GM21360 (cell line): ENCODE data around the gene LCN6.

ENCODE experiments used
- ATAC-seq: cut with Tn5 transposase; IDR thresholded peaks from one replicate; pipeline ENCODE4 v1.9.1; 2021; ENCODE audit warnings: mild to moderate bottlenecking, moderate library complexity; ENCODE audit not compliant: unreplicated experiment

Gene LCN6

GRCh38 chr9:136745389-136746154 is 2.8 kb downstream of the LCN6 start:
- ATAC-seq, result no peak

DNA sequence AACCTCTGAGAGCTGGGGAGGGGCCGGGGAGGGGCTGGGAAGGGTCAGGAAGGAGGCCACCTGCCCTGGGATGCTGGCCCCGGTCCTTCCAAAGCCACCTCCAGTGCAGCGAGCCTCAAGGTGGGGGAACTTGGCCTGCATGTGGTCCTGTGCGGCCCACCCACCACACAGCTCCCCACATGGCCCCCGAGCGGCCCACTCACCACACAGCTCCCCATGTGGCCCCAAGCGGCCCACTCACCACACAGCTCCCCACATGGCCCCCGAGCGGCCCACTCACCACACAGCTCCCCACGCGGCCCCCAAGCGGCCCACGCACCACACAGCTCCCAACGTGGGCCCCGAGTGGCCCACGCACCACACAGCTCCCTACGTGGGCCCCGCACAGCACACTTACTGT is 3.6 kb downstream of the LCN6 start:
- ATAC-seq, result no peak

DNA sequence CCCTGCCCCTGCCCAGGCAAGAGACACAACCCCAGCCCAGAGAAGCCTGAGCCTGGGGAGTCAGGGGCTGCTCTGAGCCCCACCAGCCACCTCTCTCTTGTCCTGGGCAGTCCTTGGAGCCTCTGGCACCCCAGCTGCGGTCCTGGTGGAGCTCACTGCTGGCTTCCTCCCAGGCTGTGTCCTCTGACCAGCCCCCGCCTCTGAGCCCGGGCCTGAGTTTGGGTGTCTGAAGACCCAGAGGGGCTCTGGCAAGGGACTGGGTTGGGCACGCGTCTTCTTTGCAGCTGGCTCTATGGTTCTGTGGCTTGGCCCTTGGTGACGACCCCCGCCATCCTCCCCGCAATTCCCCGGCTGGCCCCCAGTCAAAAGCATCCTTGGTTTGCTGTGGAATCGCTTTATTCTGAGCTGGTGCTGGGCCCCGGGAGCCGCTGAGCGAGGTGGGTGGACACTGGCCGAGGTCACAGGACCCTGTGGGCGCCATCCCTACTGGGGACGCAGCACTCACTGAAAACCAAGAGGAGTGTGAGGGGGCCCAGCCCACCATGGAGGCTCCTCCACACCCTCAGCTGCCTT is 4.6 kb downstream of the LCN6 start:
- ATAC-seq, result no peak

- no peak for ATAC-seq
Measured at GRCh38 chr9:136742591-136743391, 5.5 kb downstream of the LCN6 start, which contains the start of gene LCN10. Gene LCN10, minus strand, starts transcription at chr9:136742940. Its CDS starts 37 bp downstream, at chr9:136742903.

DNA sequence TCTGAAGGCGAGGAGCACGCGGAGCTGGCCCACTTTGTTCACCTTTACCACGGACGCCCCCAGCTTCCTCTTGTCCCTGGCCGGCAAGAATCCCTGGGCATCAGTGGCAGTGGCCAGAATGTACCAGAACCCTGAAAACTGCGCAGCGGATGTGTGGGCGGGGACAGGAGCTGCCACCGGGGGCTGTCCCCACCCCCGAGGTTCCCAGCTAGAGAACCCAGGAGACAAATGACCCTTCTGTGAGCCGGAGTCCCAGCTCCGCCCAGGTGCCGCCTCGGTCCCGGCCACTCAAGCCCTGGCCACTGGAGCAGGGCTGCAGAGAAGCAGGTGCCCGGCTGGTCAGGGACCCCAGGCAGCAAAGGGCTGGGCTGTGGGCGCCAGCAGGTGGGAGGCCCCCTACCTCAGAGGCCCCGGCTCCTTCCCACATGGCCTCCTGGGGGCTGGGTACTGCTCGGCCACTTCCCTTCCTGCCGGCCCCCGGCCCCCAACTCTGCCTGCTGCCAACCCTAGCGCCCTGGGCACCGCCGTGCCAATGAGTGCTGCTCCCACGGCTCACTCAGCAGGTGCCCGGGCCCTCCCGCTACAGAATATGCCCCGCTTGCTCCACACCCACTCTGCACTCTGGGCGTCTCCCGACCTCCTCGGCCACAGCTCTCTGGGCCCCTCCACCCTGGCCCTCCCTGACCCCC is 6.3 kb downstream of the LCN6 start:
- ATAC-seq, result no peak

GRCh38 chr9:136740971-136741882 is 7.1 kb downstream of the LCN6 start:
- no peak for ATAC-seq

- ATAC-seq, result no peak
Measured at GRCh38 chr9:136740491-136740890, 7.8 kb downstream of the LCN6 start.

- no peak for ATAC-seq
Measured at GRCh38 chr9:136740069-136740468, 8.3 kb downstream of the LCN6 start.

- no peak for ATAC-seq
Measured at GRCh38 chr9:136739509-136739908, 8.8 kb downstream of the LCN6 start.

- no peak for ATAC-seq
Measured at GRCh38 chr9:136738960-136739359, 9.4 kb downstream of the LCN6 start.

DNA sequence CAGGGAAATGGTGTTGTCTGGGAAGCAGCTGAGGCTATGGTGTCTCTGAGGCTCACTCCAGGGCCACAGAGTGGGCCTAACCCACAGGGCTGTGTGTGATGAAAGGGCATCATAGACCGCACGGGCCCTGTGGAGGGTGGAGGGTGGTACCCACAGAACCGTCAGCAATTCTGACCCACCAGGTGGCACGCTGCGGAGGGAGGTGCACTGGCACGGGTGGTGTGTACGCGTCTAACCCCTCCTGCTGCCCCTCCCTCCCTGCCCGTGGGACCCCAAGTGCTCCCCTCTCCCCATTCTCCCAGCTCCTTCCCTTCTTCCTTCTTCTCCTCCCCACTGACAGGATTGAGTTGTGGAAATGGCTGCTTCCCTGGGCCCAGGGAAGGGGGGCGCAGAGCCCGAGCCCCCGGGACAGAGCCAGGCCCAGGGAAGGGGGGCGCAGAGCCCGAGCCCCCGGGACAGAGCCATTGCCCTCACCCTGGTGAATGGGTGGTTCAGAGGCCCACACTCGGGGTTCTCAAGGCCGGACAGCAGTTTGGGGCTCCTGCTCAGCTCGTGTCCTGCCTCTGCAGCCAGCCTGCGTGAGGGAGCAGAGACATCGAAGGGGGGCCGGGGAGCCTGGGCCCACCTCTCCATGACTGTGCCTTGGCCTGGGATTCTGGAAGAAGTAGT is 12.4 kb downstream of the LCN6 start:
- ATAC-seq, result no peak

DNA sequence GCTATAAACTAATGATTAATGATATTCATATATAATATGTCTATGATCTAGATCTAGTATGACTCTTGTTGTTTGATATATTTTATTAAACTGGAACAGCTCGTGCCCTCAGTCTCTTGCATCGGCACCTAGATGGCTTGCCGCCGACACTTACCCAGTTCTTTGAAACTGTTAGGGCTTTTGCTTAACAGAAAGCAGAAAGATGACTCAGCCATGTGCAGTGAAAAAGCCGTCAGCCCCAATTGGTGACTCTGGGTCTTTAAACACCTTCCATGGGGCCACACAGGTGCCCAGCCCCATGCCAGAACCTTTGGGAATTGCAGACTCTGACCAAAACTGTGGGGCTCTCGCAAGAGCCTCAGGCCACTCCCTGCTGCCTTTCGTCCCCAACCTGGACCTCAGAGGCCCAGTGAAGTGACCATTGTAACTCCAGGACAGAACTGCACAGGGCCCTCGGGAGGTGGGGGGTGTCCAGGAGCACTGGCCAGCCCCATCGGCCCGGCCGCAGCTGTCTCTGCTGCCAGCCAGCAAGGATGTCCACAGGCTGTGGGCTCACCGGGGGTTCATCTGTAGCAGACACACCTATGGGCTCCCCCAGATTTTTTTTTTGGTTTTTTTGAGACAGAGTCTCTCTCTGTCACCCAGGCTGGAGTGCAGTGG is 13.4 kb downstream of the LCN6 start:
- no peak for ATAC-seq

DNA sequence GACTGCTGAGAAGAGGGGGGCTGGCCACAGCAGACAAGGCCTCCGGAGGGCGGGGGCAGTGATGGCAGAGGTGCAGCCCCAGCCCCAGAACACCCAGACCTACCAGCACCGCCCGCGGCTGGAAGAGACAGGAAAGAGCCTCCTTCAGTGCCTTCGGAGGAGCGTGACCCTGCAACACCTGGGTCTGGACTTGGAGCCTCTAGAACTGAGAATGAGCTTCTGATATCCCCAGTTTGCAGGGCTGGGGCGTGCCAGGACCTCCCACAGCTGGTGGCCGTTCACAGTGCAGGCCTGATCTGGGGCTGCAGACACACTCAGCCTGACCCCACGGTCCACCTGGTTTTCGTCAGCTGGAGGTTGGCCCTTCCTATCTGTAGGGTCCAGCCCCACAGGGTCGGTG is 14.7 kb downstream of the LCN6 start:
- no peak for ATAC-seq

DNA sequence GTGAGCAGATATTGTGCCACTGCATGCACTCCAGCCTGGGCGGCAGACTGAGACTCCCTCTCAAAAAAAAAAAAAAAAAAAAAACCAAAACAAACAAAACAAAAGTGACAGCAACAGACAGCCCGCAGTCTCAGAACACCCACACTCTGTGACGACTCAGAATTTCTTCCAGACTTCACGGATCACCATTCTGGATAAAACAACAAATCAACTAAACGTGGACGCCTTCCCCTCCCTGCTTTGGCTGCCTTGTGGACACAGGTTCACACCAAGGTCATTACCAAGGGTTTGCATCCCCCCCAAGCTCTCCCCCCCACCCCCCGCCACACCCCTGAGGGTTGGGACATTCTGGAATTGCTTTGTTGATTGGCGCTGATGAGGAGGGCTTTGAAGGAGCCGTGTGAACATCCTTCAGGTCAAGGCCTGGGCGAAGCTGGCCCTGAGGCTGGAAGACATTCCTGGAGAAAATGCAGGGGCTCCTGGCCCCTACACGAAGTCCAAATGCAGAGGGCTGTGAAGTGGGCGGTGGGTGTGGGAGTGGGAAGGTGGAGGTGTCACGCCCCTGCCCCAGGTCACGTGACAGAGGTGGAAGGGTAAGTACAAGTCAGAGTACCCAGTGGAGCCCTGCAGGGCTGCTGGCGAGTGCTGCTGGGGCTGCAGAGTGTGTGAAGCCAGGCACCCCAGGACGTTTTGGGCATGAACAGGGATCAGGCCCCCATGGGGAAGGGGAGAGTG is 15.7 kb downstream of the LCN6 start:
- ATAC-seq, result no peak

- no peak for ATAC-seq
Measured at GRCh38 chr9:136729926-136730325, 18.4 kb downstream of the LCN6 start.

GRCh38 chr9:136729144-136729543 is 19.2 kb downstream of the LCN6 start:
- ATAC-seq, result no peak

DNA sequence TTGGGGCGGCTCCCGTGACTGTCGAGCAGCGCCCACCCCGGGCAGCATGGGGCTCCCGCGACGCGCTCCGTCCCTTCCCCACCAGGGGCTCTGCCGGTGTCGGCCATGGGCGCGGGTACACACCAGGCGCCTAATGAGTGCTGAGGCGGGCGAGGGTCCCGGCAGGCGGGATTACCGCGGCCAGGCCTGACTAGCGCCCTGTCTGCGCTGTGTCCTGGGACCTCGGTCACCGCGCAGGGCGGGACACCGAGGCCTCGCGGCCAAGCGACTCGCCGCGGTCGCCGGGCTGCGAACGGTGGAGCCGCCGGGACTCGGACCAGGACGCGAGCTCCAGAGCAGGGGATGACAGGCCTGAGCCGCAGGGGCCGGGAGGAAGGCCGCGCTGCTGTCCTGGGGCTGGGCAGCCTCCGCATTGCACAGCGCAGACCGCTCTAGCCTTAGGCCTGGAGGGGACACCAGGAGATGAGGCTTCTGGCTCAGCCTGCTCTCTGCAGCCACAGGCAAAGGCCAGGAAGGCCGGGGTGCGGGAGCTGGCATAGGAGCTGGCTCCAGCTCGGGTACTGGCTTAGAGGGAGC is 19.7 kb downstream of the LCN6 start:
- ATAC-seq, result peak; percentile 20

DNA sequence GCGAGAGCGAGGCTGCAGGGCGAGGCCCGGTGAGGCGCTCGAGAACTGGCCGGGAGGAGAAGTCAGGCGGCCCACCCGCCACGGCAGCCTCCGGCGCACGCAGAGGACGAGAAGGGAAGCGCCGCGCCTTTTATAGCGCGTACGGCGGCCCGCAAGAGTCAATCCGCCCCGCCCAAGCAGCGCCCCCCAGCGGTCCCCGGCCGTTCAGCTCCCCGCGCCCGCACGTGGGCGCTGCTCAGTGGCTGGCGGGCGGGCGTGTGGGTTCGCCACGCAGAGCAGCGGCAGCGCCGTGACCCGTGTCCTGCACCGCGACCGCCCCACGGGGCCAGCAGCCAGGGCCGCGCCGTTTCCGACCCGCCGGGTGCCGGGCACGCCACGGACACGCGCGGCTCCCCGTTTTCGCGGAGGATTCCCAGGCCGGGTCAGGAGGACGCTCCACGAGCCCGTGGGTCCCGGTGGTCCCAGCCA is 20.2 kb downstream of the LCN6 start:
- peak; percentile 66 for ATAC-seq
